ENCODE results near the gene PPWD1. TPM values are rescaled to one million over a fixed set of nuclear protein-coding genes. Genes with fewer than 3 reads are reported as not detected.

Gene PPWD1
- total and polyA plus RNA-seq, 2 of the 13 experiments (the other 11 are each of a cell fraction or from before 2014, with no cell fraction given) = 7.4 to 44.3 TPM

- TF ChIP-seq ZNF468 (CRISPR knock-in tag; IDR thresholded peaks at IDR 0.05) (no peak), YEATS4 (CRISPR knock-in tag; IDR thresholded peaks at IDR 0.05; ENCODE audit: borderline replicate concordance) (no peak), MBD4 (IDR thresholded peaks at IDR 0.05; ENCODE audit: borderline replicate concordance, low read length) (no peak), ZNF136 (CRISPR knock-in tag; IDR thresholded peaks at IDR 0.05; ENCODE audit: low read depth) (no peak), ZNF513 (CRISPR knock-in tag; conservative IDR thresholded peaks at IDR 0.05) (no peak), RNF2 (conservative IDR thresholded peaks at IDR 0.05; ENCODE audit: low read depth) (no peak), ZNF816 (CRISPR knock-in tag; IDR thresholded peaks at IDR 0.05; ENCODE audit: borderline replicate concordance) (no peak), HNF4A (CRISPR knock-in tag; IDR thresholded peaks at IDR 0.05) (peak; percentile 45), LRRFIP1 (CRISPR knock-in tag; conservative IDR thresholded peaks at IDR 0.05) (no peak), CHCHD3 (CRISPR knock-in tag; IDR thresholded peaks at IDR 0.05) (no peak), SIN3B (IDR thresholded peaks at IDR 0.05; ENCODE audit: low read length) (no peak)
- TF ChIP-seq, protein P1, sequence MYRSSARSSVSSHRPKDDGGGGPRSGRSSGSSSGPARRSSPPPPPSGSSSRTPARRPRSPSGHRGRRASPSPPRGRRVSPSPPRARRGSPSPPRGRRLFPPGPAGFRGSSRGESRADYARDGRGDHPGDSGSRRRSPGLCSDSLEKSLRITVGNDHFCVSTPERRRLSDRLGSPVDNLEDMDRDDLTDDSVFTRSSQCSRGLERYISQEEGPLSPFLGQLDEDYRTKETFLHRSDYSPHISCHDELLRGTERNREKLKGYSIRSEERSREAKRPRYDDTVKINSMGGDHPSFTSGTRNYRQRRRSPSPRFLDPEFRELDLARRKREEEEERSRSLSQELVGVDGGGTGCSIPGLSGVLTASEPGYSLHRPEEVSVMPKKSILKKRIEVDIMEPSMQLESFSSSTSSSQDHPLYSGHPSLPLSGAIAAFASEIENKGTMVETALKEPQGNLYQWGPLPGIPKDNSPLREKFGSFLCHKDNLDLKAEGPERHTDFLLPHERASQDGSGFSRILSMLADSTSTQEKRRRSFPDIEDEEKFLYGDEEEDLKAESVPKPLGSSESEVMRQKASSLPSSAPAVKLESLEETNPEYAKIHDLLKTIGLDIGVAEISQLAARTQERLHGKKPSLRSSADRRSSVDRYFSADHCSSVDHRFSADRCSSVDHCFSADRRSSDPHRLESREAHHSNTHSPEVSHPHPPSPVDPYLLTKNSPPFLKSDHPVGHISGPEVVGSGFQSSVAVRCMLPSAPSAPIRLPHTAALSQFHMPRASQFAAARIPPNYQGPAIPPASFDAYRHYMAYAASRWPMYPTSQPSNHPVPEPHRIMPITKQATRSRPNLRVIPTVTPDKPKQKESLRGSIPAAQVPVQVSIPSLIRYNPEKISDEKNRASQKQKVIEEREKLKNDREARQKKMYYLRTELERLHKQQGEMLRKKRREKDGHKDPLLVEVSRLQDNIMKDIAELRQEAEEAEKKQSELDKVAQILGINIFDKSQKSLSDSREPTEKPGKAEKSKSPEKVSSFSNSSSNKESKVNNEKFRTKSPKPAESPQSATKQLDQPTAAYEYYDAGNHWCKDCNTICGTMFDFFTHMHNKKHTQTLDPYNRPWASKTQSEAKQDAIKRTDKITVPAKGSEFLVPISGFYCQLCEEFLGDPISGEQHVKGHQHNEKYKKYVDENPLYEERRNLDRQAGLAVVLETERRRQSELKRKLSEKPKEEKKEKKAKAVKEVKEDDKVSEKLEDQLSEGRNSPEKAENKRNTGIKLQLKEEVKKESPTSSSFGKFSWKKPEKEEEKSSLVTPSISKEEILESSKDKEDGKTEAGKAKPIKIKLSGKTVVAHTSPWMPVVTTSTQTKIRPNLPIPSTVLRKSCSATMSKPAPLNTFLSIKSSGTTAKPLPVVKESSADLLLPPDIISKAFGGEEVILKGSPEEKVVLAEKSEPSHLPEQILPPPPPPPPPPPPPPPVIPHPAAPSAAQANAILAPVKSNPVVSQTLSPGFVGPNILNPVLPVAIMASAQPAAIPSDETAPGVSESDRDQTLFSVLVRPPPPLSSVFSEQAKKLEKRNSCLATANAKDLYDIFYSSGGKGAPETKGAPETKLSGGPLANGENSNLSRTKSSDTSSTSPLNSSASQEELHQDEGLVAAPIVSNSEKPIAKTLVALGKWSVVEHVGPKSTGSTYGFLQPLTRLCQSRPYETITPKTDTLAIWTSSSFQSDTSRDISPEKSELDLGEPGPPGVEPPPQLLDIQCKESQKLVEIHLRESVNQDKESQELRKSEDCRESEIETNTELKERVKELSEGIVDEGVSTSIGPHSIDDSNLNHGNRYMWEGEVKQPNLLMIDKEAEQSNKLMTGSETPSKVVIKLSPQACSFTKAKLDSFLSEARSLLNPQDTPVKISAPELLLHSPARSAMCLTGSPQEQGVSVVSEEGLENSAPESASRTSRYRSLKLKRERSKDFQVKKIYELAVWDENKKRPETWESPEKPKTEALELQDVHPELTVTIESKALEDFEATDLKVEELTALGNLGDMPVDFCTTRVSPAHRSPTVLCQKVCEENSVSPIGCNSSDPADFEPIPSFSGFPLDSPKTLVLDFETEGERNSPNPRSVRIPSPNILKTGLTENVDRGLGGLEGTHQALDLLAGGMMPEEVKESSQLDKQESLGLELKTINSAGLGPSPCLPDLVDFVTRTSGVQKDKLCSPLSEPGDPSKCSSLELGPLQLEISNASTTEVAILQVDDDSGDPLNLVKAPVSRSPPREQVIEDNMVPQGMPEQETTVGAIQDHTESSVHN (CRISPR knock-in tag; IDR thresholded peaks at IDR 0.05) = no peak
- TF ChIP-seq, protein P2, sequence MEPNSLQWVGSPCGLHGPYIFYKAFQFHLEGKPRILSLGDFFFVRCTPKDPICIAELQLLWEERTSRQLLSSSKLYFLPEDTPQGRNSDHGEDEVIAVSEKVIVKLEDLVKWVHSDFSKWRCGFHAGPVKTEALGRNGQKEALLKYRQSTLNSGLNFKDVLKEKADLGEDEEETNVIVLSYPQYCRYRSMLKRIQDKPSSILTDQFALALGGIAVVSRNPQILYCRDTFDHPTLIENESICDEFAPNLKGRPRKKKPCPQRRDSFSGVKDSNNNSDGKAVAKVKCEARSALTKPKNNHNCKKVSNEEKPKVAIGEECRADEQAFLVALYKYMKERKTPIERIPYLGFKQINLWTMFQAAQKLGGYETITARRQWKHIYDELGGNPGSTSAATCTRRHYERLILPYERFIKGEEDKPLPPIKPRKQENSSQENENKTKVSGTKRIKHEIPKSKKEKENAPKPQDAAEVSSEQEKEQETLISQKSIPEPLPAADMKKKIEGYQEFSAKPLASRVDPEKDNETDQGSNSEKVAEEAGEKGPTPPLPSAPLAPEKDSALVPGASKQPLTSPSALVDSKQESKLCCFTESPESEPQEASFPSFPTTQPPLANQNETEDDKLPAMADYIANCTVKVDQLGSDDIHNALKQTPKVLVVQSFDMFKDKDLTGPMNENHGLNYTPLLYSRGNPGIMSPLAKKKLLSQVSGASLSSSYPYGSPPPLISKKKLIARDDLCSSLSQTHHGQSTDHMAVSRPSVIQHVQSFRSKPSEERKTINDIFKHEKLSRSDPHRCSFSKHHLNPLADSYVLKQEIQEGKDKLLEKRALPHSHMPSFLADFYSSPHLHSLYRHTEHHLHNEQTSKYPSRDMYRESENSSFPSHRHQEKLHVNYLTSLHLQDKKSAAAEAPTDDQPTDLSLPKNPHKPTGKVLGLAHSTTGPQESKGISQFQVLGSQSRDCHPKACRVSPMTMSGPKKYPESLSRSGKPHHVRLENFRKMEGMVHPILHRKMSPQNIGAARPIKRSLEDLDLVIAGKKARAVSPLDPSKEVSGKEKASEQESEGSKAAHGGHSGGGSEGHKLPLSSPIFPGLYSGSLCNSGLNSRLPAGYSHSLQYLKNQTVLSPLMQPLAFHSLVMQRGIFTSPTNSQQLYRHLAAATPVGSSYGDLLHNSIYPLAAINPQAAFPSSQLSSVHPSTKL (CRISPR knock-in tag; IDR thresholded peaks at IDR 0.05) = peak; percentile 52
Measured at GRCh38 chr5:65630981-65631380, 67.9 kb downstream of the PPWD1 start (continued).

Data from HepG2 (cell line).